Upper lobe of left lung (tissue), 6 donors: Measurements from ENCODE around the gene SCAF4. TPM values are rescaled to one million over a fixed set of nuclear protein-coding genes. Genes with fewer than 3 reads are reported as not detected.

Experiments
- ATAC-seq, 2 donors: fragments of 200-7000 bp; cut with Tn5 transposase; one replicate each; pipeline ENCODE4 v1.9.1; 2022; ENCODE audit warnings: mild to moderate bottlenecking in 2 of 2, moderate library complexity in 2 of 2; ENCODE audit not compliant: low FRiP score in 2 of 2
- DNase-seq, 2 donors: peaks; one replicate each; pipeline ENCODE4 v3.0.0-alpha.2; 2019 to 2020
- H3K27ac ChIP-seq, 4 donors: fragments of 200-600 bp; sonication (generic); one replicate each; pipeline ENCODE4 v1.5.1; 2016 to 2019
- H3K27me3 ChIP-seq, 4 donors: fragments of 200-600 bp; sonication (generic); one replicate each; pipeline ENCODE4 v1.5.1; 2017 to 2019
- H3K36me3 ChIP-seq, 4 donors: fragments of 200-600 bp; sonication (generic); one replicate each; pipeline ENCODE4 v1.5.1; 2016 to 2019
- H3K4me1 ChIP-seq, 4 donors: fragments of 200-600 bp; sonication (generic); one replicate each; pipeline ENCODE4 v1.5.1; 2018 to 2019
- H3K4me3 ChIP-seq, 4 donors: fragments of 200-600 bp; sonication (generic); one replicate each; pipeline ENCODE4 v1.5.1; 2017 to 2019; ENCODE audit warnings: mild to moderate bottlenecking in 2 of 4, moderate library complexity in 1 of 4
- H3K9me3 ChIP-seq, 4 donors: fragments of 200-600 bp; sonication (generic); one replicate each; pipeline ENCODE4 v1.5.1; 2018 to 2019
- CTCF ChIP-seq, 6 experiments: fragments of 450-650 bp in 4 of 6; fragments of 200-600 bp in 2 of 6; sonication (generic) in 2 of 6; IDR thresholded peaks; one replicate each; pipeline ENCODE4 v1.5.1; 2016 to 2019; ENCODE audit warnings: antibody characterized with exemption in 6 of 6
- EP300 ChIP-seq, 4 donors: sonication (generic); formaldehyde crosslinking; IDR thresholded peaks; one replicate each; pipeline ENCODE4 v1.5.1; 2017; ENCODE audit warnings: antibody characterized with exemption in 4 of 4, control low read depth in 2 of 4
- POLR2A ChIP-seq, 4 donors: fragments of 450-650 bp; IDR thresholded peaks; one replicate each; pipeline ENCODE4 v1.5.1; 2016 to 2017; ENCODE audit warnings: antibody characterized with exemption in 4 of 4, mild to moderate bottlenecking in 2 of 4
- POLR2AphosphoS5 ChIP-seq, 2 donors: sonication (generic); formaldehyde crosslinking; IDR thresholded peaks; one replicate each; pipeline ENCODE4 v1.5.1; 2017; ENCODE audit warnings: antibody characterized with exemption in 2 of 2
- WGBS, 2 donors: methylation state at CpG; one replicate each; pipeline ENCODE4 v1.1.5; 2017 to 2018; 5-methylcytosine and 5-hydroxymethylcytosine counted together
- total RNA-seq, 6 donors: library from RNA; depleted of rRNA in 4 of 6; stranded (reverse); fragments of >200 nt in 4 of 6; gene quantifications; one replicate each; pipeline versions ENCODE4 v1.1.0 to v1.2.1, GENCODE V29; 2016 to 2021
- donor health status: DM: no; HTN: no; CAD: no; lungs with moderate emphysema.
- donor health status: DM: no; HTN: yes; CAD: no; lungs with severe emphysema.

Gene SCAF4
- total RNA-seq, 6 donors from 2014 or later, result 21.3 to 36.7 (median 29.4) TPM

- Histone ChIP-seq H3K4me3 (no peak overlapping the region), H3K27me3 (no peaks in the 10 kb centered on the region), H3K9me3 (no peaks in the 10 kb centered on the region), H3K4me1 (peaks cover 18 to 57% (median 26%) of the 10 kb centered on the region in 4 donors), H3K27ac (no peak overlapping the region), H3K36me3 (no peaks in the 10 kb centered on the region)
- DNase-seq, result no peak
- ATAC-seq, result no peak
- 100% methylated on average over 1 of the region's 1 CpG for WGBS, 2 donors
- TF ChIP-seq POLR2A (IDR thresholded peaks at IDR 0.05) (no peak), EP300 (IDR thresholded peaks at IDR 0.05) (no peak), CTCF (IDR thresholded peaks at IDR 0.05) (no peak), POLR2AphosphoS5 (IDR thresholded peaks at IDR 0.05) (no peak)
Measured at GRCh38 chr21:31711326-31711725, 20.6 kb downstream of the SCAF4 start.

- H3K27me3 ChIP-seq, result no peaks in the 10 kb centered on the region
- WGBS, 2 donors, result 57 to 76% methylated on average over 1 of the region's 1 CpG
- DNase-seq (no peak), ATAC-seq (no peak)
- H3K27ac ChIP-seq, result no peak overlapping the region
- no peaks in the 10 kb centered on the region for H3K9me3 ChIP-seq
- H3K4me3 ChIP-seq, result no peak overlapping the region
- H3K36me3 ChIP-seq, result no peaks in the 10 kb centered on the region
- peaks cover 18 to 52% (median 24%) of the 10 kb centered on the region in 4 donors for H3K4me1 ChIP-seq
- TF ChIP-seq POLR2A (IDR thresholded peaks at IDR 0.05), result no peak
- TF ChIP-seq EP300 (IDR thresholded peaks at IDR 0.05), result no peak
- no peak for TF ChIP-seq CTCF (IDR thresholded peaks at IDR 0.05)
- TF ChIP-seq POLR2AphosphoS5 (IDR thresholded peaks at IDR 0.05), result no peak
Measured at GRCh38 chr21:31710586-31710985, 21.3 kb downstream of the SCAF4 start.

GRCh38 chr21:31708541-31708940, 23.4 kb downstream of the SCAF4 start:
- Histone ChIP-seq H3K36me3 (peaks cover 0 to 5% (median 0%) of the 10 kb centered on the region in 4 donors), H3K4me3 (no peak overlapping the region), H3K4me1 (peaks cover 13 to 33% (median 20%) of the 10 kb centered on the region in 4 donors), H3K27me3 (no peaks in the 10 kb centered on the region), H3K9me3 (no peaks in the 10 kb centered on the region), H3K27ac (no peak overlapping the region)
- ATAC-seq, result no peak
- WGBS, 2 donors, result 47% methylated on average over 1 of the region's 1 CpG
- DNase-seq, result no peak
- TF ChIP-seq CTCF (IDR thresholded peaks at IDR 0.05) (no peak), POLR2A (IDR thresholded peaks at IDR 0.05) (no peak), POLR2AphosphoS5 (IDR thresholded peaks at IDR 0.05) (no peak), EP300 (IDR thresholded peaks at IDR 0.05) (no peak)

GRCh38 chr21:31707499-31707898, 24.4 kb downstream of the SCAF4 start:
- Histone ChIP-seq H3K27ac (no peak overlapping the region), H3K9me3 (no peaks in the 10 kb centered on the region), H3K27me3 (no peaks in the 10 kb centered on the region), H3K36me3 (peaks cover 0 to 15% (median 0%) of the 10 kb centered on the region in 4 donors), H3K4me3 (no peak overlapping the region), H3K4me1 (peaks cover 9 to 32% (median 13%) of the 10 kb centered on the region in 4 donors)
- DNase-seq (no peak), ATAC-seq (no peak)
- no peak for TF ChIP-seq POLR2A (IDR thresholded peaks at IDR 0.05)
- TF ChIP-seq CTCF (IDR thresholded peaks at IDR 0.05), result no peak
- TF ChIP-seq POLR2AphosphoS5 (IDR thresholded peaks at IDR 0.05), result no peak
- no peak for TF ChIP-seq EP300 (IDR thresholded peaks at IDR 0.05)

- no peak for TF ChIP-seq CTCF (IDR thresholded peaks at IDR 0.05)
- TF ChIP-seq EP300 (IDR thresholded peaks at IDR 0.05), result no peak
- TF ChIP-seq POLR2A (IDR thresholded peaks at IDR 0.05), result no peak
- no peak for TF ChIP-seq POLR2AphosphoS5 (IDR thresholded peaks at IDR 0.05)
- H3K9me3 ChIP-seq, result no peaks in the 10 kb centered on the region
- DNase-seq (no peak), ATAC-seq (no peak)
- H3K4me1 ChIP-seq, result peaks cover 9 to 32% (median 13%) of the 10 kb centered on the region in 4 donors
- no peaks in the 10 kb centered on the region for H3K27me3 ChIP-seq
- WGBS, 2 donors, result 70 to 81% methylated on average over 3 of the region's 3 CpGs
- H3K4me3 ChIP-seq, result no peak overlapping the region
- H3K27ac ChIP-seq, result no peak overlapping the region
- H3K36me3 ChIP-seq, result peaks cover 0 to 25% (median 3%) of the 10 kb centered on the region in 4 donors
Measured at GRCh38 chr21:31706562-31706961, 25.4 kb downstream of the SCAF4 start.
